Ovary (tissue), 3 donors: ENCODE measurements around the gene AOAH.

Experiments
- EP300 ChIP-seq: sonication (generic); formaldehyde crosslinking; IDR thresholded peaks from one replicate; pipeline ENCODE4 v1.6.1; 2017; ENCODE audit warnings: antibody characterized with exemption
- POLR2A ChIP-seq: fragments of 450-650 bp; IDR thresholded peaks from one replicate; pipeline ENCODE4 v1.6.1; 2017; ENCODE audit warnings: antibody characterized with exemption, mild to moderate bottlenecking, moderate library complexity
- TF ChIP-seq, protein P1 (sequence below), 3 donors: fragments of 450-650 bp in 2 of 3; fragments of 200-600 bp in 1 of 3; IDR thresholded peaks; one replicate each; pipeline versions ENCODE4 v1.5.1 to v1.8.0; 2016 to 2022; ENCODE audit warnings: antibody characterized with exemption in 3 of 3, mild to moderate bottlenecking in 1 of 3
- donor health status: DM: no; HTN: no; CAD: no.

DNA sequence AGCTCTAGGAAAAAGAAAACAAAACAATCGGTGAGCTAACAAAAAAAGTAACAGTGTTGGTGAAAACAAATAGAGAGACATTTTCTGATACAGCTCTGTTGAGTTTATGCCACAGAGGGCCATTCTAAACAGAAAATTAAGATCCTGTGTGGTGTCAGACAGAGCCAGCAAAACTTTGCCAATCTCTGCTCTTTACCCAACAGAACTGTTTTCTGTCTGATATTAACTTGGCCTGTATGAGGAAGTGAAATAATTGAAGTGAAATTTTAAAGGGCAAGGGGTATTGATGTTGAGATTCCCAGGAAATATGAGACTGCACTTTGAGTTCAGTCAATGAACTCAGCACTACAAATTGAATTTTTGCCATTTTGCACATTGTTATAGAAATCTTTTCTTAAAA, 101.0 kb downstream of the AOAH start:
- TF ChIP-seq, protein P1, sequence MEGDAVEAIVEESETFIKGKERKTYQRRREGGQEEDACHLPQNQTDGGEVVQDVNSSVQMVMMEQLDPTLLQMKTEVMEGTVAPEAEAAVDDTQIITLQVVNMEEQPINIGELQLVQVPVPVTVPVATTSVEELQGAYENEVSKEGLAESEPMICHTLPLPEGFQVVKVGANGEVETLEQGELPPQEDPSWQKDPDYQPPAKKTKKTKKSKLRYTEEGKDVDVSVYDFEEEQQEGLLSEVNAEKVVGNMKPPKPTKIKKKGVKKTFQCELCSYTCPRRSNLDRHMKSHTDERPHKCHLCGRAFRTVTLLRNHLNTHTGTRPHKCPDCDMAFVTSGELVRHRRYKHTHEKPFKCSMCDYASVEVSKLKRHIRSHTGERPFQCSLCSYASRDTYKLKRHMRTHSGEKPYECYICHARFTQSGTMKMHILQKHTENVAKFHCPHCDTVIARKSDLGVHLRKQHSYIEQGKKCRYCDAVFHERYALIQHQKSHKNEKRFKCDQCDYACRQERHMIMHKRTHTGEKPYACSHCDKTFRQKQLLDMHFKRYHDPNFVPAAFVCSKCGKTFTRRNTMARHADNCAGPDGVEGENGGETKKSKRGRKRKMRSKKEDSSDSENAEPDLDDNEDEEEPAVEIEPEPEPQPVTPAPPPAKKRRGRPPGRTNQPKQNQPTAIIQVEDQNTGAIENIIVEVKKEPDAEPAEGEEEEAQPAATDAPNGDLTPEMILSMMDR (IDR thresholded peaks at IDR 0.05): no peak
- TF ChIP-seq EP300 (no peak), POLR2A (no peak)
